ENCODE results near the gene CEP164. TPM values are rescaled to one million over a fixed set of nuclear protein-coding genes. Genes with fewer than 3 reads are reported as not detected.

The CEP164 gene
- total and polyA plus RNA-seq, 7 donors, result 2.0 to 12.4 (median 5.7) TPM

- intact Hi-C loops (cut with DNase I), result no loop called here
- H3K4me1 ChIP-seq, result no peaks in the 10 kb centered on the region
- no peaks in the 10 kb centered on the region for H3K36me3 ChIP-seq (ENCODE audit: insufficient read depth in 1 of 2, low read depth in 1 of 2)
- no peak overlapping the region for H3K4me3 ChIP-seq
- WGBS, 3 donors, result 81 to 85% (median 83%) methylated on average over 11 to 12 of the region's 12 CpGs
- DNase-seq (no peak), ATAC-seq (no peak)
- peaks cover 0 to 2% (median 0%) of the 10 kb centered on the region in 3 donors for H3K27me3 ChIP-seq (ENCODE audit: insufficient read depth in 3 of 3, low read length in 2 of 3)
- TF ChIP-seq CTCF (IDR thresholded peaks at IDR 0.05), result no peak
- H3K9me3 ChIP-seq, result no peaks in the 10 kb centered on the region
- H3K27ac ChIP-seq, result no peak overlapping the region
Observed at GRCh38 chr11:117420143-117420485, 92.5 kb downstream of the CEP164 start.

GRCh38 chr11:117420598-117420997, 92.9 kb downstream of the CEP164 start:
- Histone ChIP-seq H3K27ac (no peak overlapping the region), H3K9me3 (no peaks in the 10 kb centered on the region), H3K4me3 (no peak overlapping the region), H3K36me3 (ENCODE audit: insufficient read depth in 1 of 2, low read depth in 1 of 2) (no peaks in the 10 kb centered on the region), H3K4me1 (no peaks in the 10 kb centered on the region), H3K27me3 (ENCODE audit: insufficient read depth in 3 of 3, low read length in 2 of 3) (peaks cover 0 to 2% (median 0%) of the 10 kb centered on the region in 3 donors)
- TF ChIP-seq CTCF (IDR thresholded peaks at IDR 0.05), result no peak
- DNase-seq (no peak), ATAC-seq (no peak)
- intact Hi-C loops (cut with DNase I), result no loop called here
- 94 to 96% (median 94%) methylated on average over 6 of the region's 6 CpGs for WGBS, 3 donors

DNA sequence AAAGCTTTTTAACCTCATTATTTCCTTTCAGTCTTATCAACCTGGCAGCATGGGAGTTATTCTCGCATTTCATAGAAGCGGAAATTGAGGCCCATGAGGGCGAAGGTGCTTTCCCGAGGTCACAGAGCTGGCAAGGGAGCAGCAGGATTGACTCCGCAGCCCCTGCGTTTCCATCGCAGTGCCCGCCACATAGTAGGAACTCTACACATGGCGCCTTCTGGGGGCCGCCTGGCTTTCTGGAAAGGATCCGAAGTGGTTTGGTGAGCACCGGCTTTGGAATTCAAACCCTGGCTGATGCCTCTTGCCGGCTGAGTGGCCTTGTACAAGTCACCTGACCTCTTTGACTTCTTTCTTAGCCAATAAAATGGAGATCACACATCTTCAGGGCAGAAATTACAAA, 93.4 kb downstream of the CEP164 start:
- Histone ChIP-seq H3K4me3 (no peak overlapping the region), H3K36me3 (ENCODE audit: insufficient read depth in 1 of 2, low read depth in 1 of 2) (no peaks in the 10 kb centered on the region), H3K27ac (no peak overlapping the region), H3K27me3 (ENCODE audit: insufficient read depth in 3 of 3, low read length in 2 of 3) (peaks cover 0 to 2% (median 0%) of the 10 kb centered on the region in 3 donors), H3K4me1 (no peaks in the 10 kb centered on the region), H3K9me3 (no peaks in the 10 kb centered on the region)
- no peak for ATAC-seq
- no peak for DNase-seq
- WGBS, 3 donors, result 80 to 88% (median 87%) methylated on average over 13 of the region's 13 CpGs
- TF ChIP-seq CTCF (IDR thresholded peaks at IDR 0.05), result no peak
- intact Hi-C loops (cut with DNase I), result no loop called here

GRCh38 chr11:117421476-117421875, 93.8 kb downstream of the CEP164 start:
- Histone ChIP-seq H3K27me3 (ENCODE audit: insufficient read depth in 3 of 3, low read length in 2 of 3) (peaks cover 0 to 2% (median 0%) of the 10 kb centered on the region in 3 donors), H3K27ac (no peak overlapping the region), H3K9me3 (no peaks in the 10 kb centered on the region), H3K4me3 (no peak overlapping the region), H3K4me1 (no peaks in the 10 kb centered on the region), H3K36me3 (ENCODE audit: insufficient read depth in 1 of 2, low read depth in 1 of 2) (no peaks in the 10 kb centered on the region)
- intact Hi-C loops (cut with DNase I), result no loop called here
- no peak for DNase-seq
- no peak for TF ChIP-seq CTCF (IDR thresholded peaks at IDR 0.05)
- no peak for ATAC-seq
- WGBS, 3 donors, result 79 to 85% (median 82%) methylated on average over 7 of the region's 7 CpGs

- no peak for DNase-seq
- H3K36me3 ChIP-seq (ENCODE audit: insufficient read depth in 1 of 2, low read depth in 1 of 2), result no peaks in the 10 kb centered on the region
- no peak overlapping the region for H3K27ac ChIP-seq
- ATAC-seq, result no peak
- H3K4me1 ChIP-seq, result no peaks in the 10 kb centered on the region
- WGBS, 3 donors, result 85 to 92% (median 85%) methylated on average over 14 of the region's 14 CpGs
- TF ChIP-seq CTCF (IDR thresholded peaks at IDR 0.05), result no peak
- H3K4me3 ChIP-seq, result no peak overlapping the region
- H3K9me3 ChIP-seq, result no peaks in the 10 kb centered on the region
- intact Hi-C loops (cut with DNase I), result no loop called here
- H3K27me3 ChIP-seq (ENCODE audit: insufficient read depth in 3 of 3, low read length in 2 of 3), result peaks cover 0 to 4% (median 2%) of the 10 kb centered on the region in 3 donors
Observed at GRCh38 chr11:117423046-117423575, 95.5 kb downstream of the CEP164 start.
